HG02981 (cell line): Measurements from ENCODE around the gene IFNA17.
"Not testable (repeated sequence)": the region's sequence is repeated elsewhere in the genome, so short reads cannot be mapped to it uniquely, and the experiment has no call there.

Experiments used
- ATAC-seq: cut with Tn5 transposase; IDR thresholded peaks from one replicate; pipeline ENCODE4 v1.9.1; 2021; ENCODE audit warnings: mild to moderate bottlenecking, moderate library complexity; ENCODE audit not compliant: unreplicated experiment

Gene IFNA17

DNA sequence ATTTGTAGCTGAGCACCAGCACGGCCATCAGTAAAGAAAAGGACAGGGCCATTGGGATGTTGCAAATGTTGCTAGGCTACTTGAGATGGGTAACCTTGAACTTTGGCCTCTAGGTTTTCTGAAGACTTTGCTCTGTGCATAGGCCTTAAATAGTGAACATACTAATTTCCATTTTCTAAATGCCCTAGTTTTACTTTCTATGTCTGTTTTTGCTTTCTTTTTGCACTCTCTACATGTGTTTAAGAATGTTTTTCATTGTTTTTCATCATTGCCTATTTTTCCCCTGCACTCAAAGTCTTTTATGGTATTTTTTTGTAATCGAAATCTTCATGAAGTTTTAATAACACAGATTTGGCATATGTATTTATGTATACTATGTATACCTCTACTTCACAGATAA lies at the start of gene IFNA17:
IFNA17 (minus strand) TSS at position 101 of the 400 bp plus-strand sequence; CDS start at position 52, 49 bp downstream.
- no peak for ATAC-seq

DNA sequence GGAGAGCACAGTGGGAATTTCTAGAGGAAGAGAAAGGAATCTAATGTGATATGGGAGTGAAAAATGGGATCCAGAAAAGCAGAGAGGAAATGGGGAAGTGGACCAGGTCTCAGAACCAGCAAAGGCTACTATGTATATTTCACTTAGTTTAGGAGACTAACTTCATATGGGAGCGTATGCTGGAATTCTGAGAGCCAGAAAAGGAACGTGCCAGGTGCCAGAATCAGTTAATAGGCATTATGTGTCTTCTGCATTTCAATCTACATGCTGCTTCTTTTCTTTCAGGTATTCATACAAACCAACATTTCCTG lies 40.3 kb upstream of the IFNA17 start:
- no peak for ATAC-seq

DNA sequence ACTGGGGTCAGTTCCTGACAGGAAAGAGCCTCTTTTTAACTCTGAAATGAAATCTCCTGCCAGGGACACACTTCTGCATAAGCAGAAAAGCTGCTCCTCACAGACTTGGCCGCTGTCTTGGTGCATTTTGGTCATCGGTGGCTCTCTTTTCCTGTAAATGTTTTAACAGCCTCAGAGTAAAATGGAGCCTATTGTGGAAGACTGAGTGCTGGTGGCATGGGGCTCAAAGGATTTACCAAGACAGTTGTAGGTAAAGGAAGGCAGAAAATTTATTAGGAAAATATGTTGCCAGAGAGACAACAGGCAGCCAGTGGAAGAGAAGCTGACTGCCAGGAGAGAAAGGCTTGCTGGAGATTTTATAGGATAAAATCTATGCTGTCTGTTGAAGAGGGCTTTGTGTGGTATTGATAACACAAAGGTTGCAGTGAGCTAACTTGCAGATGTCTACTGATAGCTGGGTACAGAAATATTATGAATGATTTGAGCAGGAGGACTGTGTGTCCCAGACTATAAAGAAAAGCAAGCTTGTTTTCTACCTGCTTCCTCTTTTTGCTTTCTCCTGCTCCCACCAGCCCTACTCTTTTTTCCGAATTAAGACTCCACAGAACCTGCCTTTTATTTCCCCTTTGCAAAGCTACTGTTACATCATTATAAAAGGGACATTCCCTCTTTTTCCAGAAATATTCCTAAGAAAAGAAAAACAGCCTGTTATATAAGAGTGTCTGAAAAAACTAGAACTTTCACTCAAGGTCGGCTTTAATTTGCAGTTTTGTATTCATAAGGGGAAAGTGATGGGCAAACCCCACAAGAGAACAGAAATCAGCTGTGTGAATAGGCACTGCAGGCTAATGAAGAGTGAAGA lies 39.7 kb upstream of the IFNA17 start:
- ATAC-seq = peak; percentile 37

DNA sequence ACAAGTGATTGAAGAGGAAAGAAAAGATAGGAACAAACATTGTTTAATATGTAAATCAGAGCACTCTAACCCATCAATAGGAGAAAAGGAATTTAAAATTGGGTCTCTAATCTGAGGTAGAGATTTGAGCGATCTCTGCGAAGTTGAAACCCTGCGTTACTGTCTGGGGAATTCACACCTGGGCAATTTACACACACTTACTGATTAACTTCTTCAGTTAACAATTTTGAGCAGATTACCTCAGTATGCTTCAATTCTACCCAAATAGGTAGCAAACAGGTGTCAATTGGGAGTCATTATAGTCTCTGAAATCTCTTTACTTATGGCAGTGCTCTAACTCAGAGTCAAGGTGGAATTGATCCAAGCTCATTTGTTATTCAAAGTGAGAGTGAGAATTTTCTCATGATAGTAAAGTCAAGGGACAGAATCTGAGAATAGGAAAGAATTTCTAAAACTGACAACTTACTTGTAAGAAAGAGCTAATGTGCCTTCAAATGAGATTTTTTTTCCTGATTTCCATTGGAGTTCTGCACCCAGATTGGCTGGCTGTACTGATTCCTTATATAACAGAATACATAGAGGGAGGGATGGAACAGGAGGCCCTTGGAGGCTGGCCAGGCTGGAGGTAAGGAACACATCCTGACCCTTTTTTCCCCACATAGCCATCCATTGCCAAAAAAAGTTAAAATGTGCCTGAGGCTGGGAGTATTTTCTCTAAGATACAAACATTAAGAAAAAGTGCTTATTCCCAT lies 38.9 kb upstream of the IFNA17 start:
- peak; percentile 45 for ATAC-seq

DNA sequence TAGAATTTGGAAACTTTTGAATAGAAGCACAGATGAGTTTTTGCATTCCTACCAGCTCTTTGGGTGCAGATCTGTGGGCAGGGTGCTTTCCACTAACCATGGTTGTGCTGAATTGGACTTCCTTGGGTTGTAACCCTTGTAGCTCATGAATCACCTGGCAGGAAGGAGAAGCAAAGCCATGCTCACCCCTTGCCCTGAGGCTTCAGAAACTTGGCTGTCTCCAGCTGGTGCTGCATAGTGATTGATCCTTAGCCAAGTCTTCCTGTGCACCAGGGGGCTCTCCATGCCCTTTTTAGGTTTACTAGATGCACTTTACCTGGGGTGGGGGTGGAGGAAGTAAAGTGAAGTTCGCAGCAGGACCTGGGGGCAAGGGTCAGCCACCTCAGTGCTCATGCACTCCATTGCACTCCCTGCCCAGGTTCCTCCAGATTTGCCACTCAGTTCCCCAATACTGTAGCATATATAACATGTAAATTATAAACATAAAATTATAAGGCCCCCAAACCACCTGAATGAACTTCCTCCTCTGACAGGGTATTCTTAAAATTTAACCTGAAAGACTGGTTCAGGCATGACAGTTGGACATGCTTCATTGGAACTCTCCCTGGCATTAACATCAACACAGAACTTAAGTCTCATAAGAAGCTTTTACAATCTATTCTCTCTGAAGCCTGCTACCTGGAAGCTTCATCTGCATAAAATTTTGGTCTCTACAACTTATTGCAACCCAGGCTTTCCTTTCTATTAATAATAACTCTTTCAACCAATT lies 37.6 kb upstream of the IFNA17 start:
- no peak for ATAC-seq

DNA sequence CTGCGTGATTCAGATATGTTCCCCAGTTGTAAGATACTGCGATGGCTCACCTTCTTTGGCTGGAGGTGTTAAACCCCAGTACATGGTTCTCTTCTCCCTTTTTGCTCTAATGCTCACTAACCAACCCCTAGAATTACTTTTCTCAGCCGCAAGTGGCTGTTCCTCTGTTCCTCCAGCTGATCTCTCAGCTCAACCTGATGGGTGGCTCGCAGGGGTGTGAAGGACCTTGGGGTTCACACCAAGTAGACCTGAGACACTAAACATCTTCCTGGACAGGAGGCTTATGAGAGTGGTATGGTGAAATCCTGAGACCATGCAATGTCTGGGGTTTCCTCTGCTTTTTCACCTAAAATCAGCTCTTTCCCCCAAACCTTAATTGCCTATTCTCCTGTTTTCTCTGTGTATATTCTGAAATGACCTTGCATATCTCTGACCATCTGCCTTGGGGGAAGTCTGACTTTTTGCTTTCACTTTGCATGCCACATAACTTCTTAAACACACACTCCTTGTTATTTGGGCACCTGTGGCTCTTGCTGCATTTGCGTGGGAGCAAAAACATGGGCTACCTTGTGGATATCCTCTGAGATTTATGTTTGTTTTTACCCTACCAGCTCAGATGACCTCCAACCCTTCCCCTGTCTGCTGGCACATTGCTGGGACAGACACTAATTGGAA lies 27.7 kb upstream of the IFNA17 start:
- ATAC-seq = no peak

DNA sequence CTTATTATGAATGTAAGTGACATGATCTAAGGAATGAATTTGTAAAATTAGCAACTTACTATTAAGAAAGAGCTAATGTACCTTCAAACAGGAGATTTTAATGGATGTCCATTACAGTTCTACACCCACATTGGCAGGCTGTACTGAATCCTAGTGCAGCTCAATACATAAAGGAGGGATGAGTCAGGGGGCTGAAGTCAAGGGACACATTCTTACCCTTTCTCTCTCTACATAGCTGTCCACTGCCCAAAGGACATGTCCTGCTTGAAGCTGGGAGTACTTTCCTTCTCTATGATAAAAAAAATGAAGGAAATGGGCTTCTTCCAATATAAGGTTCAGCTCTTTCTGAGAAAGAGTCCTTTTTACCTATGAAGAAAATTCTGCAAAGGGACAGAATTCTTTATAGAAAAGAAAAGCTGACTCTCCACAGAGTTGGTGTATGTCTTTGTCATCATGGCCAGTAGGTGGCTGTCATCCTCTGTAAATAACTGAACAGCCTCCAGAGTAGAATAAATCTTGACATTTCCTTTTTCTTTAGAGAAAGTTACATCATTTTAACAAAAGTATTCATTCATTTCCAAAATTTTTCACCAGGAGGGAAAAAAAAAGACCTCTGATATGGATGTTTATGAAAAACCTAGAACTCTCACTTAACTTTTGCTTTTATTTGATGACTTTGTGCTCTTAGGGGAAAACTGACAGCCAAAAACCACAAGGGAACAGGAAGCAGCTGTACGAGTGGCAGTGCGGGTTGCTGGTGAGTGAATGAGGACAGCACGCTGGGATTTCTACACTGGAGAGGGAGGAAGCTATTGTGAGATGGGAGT lies 24.9 kb upstream of the IFNA17 start:
- peak; percentile 82 for ATAC-seq

DNA sequence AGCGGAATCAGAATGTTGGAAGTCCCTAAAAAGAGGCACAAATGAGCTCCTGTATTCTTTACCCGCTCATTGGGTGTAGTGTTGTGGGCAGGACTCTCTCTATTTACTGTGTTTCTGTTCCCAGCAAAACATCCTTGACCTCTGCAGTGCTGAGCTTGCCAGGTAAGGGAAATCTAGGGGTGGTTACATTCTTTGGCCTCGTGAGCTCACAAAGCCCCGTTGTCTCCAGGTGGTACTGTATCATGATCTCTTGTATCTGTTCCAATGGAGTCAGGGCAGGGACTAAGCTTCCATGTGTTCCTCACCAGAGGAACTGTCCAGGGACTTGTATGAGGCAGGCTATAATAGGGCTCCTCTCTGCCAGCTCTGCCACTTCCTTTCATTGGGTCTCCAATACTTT lies 23.6 kb upstream of the IFNA17 start:
- ATAC-seq = no peak

DNA sequence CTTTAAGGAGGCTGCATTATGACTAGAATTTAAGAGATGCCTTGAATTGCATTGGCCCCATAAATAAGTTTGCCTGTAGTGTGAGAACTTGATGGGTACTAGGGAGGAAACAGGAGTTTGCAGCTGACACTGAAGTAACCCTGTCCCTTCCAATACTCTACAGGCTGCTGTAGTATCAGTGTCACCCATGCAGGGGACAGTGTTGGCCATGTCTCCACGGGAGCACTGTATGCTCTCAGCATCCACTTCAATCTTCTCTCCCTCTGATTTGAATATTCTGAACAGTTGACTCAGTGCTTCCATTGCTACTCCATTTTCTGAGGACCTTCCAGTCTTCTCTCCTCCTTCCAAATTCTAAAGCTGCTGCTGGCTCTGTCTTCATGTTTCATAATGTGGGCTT lies 23.2 kb upstream of the IFNA17 start:
- no peak for ATAC-seq

DNA sequence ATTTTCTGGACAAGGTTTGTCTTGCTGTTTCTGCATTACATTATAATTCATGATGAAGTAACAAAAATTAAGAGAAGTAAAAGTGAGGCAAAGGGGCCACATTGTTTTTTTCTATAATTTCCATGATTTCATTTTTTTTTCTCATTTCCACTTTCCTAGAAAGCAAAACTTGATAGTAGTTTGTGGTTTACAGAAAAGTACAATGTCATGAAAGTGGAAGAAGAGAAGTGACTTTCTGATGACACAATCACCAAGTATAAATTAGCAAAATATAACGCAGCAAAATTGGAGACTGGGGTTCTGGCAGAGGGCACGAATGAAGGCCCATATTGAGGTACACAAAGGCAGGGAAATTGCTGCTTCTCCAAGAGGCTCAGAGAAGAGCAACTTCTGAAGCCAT lies 16.8 kb upstream of the IFNA17 start:
- no peak for ATAC-seq

DNA sequence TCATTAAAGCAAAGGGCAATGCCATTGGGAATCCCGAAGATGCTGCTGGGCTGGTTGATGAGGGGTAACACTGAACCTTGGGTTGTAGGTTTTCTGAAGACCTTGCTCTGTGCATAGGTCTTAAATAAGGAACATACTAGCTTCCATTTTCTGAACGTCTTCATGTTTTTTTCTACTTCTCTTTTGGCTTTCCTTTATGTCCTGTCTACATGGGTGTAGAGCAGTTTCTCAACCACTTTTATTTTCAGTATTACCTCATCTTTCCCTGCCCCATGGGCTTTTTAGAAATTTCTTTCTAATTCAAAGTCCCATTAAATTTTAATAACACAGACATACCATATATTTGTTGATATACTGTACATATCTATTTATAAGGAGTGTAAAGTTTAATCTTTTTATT lies 11.9 kb upstream of the IFNA17 start, which contains the start of gene IFNA14:
IFNA14 (minus strand) TSS at position 95 of the 400 bp plus-strand sequence; CDS start at position 25, 70 bp downstream.
- no peak for ATAC-seq

DNA sequence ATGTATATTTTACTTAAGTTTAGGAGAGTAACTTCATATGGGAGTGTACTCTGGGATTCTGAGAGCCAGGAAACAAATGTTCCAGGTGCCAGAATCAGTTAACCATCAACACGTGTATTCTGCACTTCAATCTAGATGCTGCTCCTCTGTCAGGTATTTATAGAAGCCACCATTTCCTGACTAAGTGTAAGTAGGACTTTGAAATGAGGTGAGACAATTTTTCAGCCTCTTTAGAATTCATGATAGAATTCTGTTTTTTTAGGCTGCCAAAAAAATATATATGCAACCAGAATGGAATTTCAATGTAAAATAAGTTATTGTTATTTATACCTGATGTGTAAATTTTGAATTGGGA lies 8.3 kb upstream of the IFNA17 start:
- not testable (repeated sequence) for ATAC-seq

DNA sequence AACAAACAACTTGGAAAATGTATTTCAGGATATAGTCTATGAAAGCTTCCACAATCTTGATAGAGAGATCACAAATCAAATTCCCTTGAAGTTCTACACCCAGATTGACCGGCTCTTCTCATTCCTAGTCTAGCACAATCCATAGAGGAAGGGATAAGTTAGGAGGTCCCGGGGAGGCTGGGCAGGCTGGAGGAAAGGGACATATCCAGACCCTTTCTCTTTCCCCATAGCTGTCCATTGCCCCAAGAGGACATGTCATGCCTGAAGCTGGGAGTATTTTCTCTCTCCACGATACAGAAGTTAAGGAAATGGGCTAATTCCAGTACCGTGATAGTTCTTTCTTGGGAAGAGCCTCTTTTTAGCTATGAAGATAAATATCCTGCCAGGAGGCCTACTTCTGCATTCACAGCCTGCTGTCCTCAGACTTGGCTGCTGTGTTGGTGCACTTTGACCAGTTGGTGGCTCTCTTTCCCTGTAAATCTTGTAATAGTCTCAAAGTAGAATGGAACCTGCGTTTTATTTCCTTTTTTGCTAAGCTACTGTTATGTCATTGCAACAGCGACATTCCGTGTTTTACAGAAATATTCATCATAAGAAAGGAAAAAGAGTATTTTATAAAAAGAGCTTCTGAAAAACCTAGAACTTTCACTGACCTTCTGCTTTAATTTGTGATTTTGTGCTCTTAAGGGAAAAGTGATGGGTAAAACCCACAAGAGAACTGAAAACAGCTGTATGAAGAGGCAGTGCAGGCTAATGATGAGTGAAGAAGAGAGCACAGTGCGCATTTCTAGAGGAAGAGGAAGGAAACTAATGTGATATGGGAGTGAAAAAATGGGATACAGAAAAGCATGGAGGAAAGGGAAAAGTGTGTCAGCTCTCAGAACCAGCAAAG lies 7.7 kb upstream of the IFNA17 start:
- ATAC-seq = peak; percentile 80

DNA sequence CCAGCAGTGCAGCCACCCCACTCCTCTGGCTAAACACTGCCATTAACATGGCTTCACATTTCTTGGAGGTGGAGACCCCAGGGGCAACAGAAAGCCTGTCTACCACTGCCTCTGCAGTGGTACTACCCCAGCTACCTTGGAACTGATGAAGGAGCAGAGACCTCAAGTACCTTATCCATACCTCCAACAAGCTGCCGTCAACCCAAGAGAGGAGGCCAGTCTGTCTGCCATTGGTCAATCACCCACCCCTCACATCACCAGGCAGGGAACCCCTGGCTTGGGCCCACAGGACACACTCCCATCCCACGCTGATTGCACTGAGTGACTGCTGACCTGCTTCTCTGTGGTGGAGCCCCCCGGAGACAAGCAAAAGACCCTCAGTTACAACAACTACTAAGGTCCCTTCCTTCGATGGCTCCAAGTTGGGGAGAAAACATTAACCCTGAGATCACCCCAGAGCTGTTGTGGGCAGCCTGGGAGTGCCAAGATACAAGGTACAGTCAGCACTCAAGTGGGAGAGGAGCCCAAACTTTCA lies 6.2 kb upstream of the IFNA17 start:
- no peak for ATAC-seq

DNA sequence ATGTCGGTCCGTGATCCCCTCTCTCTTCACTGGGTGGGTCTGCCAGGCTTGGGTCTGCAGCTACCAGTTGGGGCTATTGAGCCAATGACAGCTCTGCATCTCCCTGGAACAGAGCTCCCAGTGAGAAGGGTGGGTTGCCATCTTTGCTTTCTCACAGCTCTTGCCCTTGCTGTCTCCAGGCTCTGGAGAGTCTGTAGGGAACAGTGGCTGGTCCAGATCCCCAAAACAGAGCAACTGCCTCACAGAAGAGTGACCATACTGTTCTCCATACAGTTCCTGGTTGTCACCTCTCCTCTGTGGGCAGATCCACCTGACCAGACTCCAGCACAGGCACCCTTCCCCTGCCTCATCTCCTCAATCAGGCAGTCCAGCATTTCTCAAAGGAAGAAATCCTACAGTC lies 5.2 kb upstream of the IFNA17 start:
- no peak for ATAC-seq

DNA sequence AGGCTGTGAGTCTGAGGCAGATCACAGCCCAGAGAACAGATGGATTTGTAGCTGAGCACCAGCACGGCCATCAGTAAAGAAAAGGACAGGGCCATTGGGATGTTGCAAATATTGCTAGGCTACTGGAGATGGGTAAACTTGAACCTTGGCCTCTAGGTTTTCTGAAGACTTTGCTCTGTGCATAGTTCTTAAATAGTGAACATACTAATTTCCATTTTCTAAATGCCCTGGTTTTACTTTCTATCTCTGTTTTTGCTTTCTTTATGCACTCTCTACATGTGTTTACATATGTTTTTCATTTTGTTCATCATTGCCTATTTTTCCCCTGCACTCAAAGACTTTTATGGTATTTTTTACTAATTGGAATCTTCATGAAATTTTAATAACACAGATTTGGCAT lies 10.8 kb downstream of the IFNA17 start, which contains the start of gene IFNA16:
IFNA16 (minus strand) TSS at position 101 of the 400 bp plus-strand sequence; CDS start at position 95, 6 bp downstream.
- ATAC-seq = not testable (repeated sequence)

DNA sequence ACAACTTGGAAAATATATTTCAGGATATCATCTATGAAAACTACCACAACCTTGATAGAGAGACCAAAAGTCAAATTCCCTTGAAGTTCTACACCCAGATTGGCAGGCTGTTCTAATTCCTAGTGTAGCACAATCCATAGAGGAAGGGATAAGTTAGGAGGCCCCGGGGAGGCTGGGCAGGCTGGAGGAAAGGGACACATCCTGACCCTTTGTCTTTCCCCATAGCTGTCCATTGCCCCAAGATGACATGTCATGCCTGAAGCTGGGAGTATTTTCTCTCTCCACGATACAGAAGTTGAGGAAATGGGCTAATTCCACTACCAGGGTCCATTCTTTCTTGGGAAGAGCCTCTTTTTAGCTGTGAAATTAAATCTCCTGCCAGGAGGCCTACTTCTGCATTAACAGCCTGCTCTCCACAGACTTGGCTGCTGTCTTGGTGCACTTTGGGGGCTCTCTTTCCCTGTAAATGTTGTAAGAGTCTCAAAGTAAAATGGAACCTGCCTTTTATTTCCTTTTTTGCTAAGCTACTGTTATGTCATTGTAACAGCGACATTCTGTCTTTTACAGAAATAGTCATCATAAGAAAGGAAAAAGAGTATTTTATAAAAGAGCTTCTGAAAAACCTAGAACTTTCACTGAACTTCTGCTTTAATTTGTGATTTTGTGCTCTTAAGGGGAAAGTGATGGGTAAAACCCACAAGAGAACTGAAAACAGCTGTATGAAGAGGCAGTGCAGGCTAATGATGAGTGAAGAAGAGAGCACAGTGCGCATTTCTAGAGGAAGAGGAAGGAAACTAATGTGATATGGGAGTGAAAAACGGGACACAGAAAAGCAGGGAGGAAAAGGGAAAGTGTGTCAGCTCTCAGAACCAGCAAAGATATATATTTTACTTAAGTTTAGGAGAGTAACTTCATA lies 14.4 kb downstream of the IFNA17 start:
- peak; percentile 68 for ATAC-seq

DNA sequence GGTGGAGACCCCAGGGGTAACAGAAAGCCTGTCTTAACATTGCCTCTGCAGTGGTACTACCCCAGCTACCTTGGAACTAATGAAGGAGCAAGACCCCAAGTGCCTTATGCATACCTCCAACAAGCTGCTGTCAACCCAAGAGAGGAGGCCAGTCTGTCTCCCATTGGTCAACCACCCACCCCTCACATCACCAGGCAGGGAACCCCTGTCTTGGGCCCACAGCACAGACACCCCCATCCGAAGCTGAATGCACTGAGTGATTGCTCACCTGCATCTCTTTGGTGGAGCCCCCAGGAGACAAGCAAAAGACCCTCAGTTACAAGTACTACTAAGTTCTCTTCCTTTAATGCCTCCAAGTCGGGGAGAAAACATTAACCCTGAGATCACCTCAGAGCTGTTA lies 15.9 kb downstream of the IFNA17 start:
- ATAC-seq = not testable (repeated sequence)
